ENCODE measurements around the gene TMEM256. TPM values are rescaled to one million over a fixed set of nuclear protein-coding genes. Genes with fewer than 3 reads are reported as not detected.

Gene TMEM256
- total RNA-seq, 1 experiment from 2014 or later: 151 TPM

DNA sequence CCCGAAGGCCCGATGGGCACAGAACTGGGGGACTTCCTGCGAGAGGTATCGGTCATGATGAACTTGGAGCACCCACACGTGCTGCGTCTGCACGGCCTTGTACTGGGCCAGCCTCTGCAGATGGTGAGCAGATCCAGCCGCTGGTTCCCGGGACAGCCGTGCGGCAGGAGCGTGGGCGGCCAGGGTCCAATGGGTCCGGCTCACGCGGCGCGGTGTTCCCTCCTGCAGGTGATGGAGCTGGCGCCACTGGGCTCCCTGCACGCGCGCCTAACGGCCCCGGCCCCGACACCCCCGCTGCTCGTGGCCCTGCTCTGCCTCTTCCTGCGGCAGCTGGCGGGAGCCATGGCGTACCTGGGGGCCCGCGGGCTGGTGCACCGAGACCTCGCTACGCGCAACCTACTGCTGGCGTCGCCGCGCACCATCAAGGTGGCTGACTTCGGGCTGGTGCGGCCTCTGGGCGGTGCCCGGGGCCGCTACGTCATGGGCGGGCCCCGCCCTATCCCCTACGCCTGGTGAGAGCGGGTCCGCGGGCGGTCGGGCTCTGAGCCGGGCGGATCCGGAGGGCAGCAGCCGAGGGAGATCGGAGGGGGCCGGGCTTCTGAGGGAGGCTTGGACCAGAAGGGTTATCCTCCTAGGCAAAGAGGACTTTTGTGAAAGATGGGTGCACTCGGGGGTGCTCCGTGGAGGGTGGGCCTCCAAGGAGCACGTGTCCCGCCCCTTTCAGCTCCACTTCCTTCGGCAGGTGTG lies 20.0 kb downstream of the TMEM256 start:
- H2AFZ ChIP-seq (ENCODE audit: low read length): no peak overlapping the region
- H4K8ac ChIP-seq (replicated peaks; ENCODE audit: insufficient read length, low read depth, low read length): no peak overlapping the region
- no peak overlapping the region for H2BK20ac ChIP-seq (ENCODE audit: low read depth, low read length, poor library complexity, severe bottlenecking)
- H3T11ph ChIP-seq (ENCODE audit: low read length): no peak overlapping the region
- no peak overlapping the region for H3K23ac ChIP-seq (ENCODE audit: insufficient read length, low read depth, low read length)
- Mint-ChIP-seq H3K27me3 (ENCODE audit: low read depth) (peaks cover 44% of the 10 kb centered on the region), H3K4me1 (peaks cover 21 to 25% of the 10 kb centered on the region in 2 experiments), H3K9me3 (peaks cover 5 to 7% of the 10 kb centered on the region in 2 experiments), H3K36me3 (ENCODE audit: insufficient read depth in 1 of 3, low read depth in 3 of 3) (peaks cover 7 to 32% (median 30%) of the 10 kb centered on the region in 3 experiments; a peak in 6 of 7 replicates), H3K27ac (no peak overlapping the region), H3K4me3 (peak overlapping the region; percentile 54 to 63; a peak in 4 of 5 replicates)
- H3K79me1 ChIP-seq (ENCODE audit: insufficient read depth, low read depth, low read length, poor library complexity, severe bottlenecking): no peaks in the 10 kb centered on the region
- no peaks in the 10 kb centered on the region for H4K20me1 ChIP-seq (ENCODE audit: control insufficient read depth, insufficient read depth, insufficient read length)
- H3K27ac ChIP-seq (ENCODE audit: insufficient read length, low read depth, low read length): no peak overlapping the region
- no peak overlapping the region for H2BK15ac ChIP-seq (ENCODE audit: low read depth, low read length)
- peak; percentile 93 for DNase-seq
- no peak overlapping the region for H4K5ac ChIP-seq (ENCODE audit: insufficient read length, low read depth, low read length)
- no CpG with 5 or more reads among the region's 65 CpGs for WGBS (ENCODE audit: extremely low coverage, insufficient read length, low lambda C conversion rate)
- no peak overlapping the region for H2BK12ac ChIP-seq (ENCODE audit: insufficient read length, low read depth, low read length)
- no peak overlapping the region for H3K4ac ChIP-seq (ENCODE audit: low read depth, low read length)
- no peak overlapping the region for H2AK5ac ChIP-seq (ENCODE audit: insufficient read length, low read length)
- 0 out of 2 replicates have a peak overlapping the region, but pooled peaks have one; percentile 22 for H3K14ac ChIP-seq (ENCODE audit: insufficient read depth, low read length)
- H2BK120ac ChIP-seq (ENCODE audit: low read depth, low read length, poor library complexity, severe bottlenecking): no peak overlapping the region
- no peak overlapping the region for H3K9ac ChIP-seq (ENCODE audit: extremely low read depth, insufficient read length, low read length)
- peaks cover 11% of the 10 kb centered on the region; the same call in 1 of the 2 replicates for H3K27me3 ChIP-seq (ENCODE audit: insufficient read depth, low read length)
- H3K18ac ChIP-seq (ENCODE audit: insufficient read length, low read depth, low read length): no peak overlapping the region
- no peak overlapping the region for H3K56ac ChIP-seq (ENCODE audit: insufficient read length, low read depth, low read length)
- H3K23me2 ChIP-seq (ENCODE audit: insufficient read length, low read depth, low read length, poor library complexity, severe bottlenecking): peaks cover 17% of the 10 kb centered on the region
- no peaks in the 10 kb centered on the region for H3K4me1 ChIP-seq (ENCODE audit: insufficient read depth, low read length)
- peak overlapping the region; percentile 57 for H3K4me2 ChIP-seq (ENCODE audit: insufficient read depth, insufficient read length, low read length)
- TF ChIP-seq, protein P1, sequence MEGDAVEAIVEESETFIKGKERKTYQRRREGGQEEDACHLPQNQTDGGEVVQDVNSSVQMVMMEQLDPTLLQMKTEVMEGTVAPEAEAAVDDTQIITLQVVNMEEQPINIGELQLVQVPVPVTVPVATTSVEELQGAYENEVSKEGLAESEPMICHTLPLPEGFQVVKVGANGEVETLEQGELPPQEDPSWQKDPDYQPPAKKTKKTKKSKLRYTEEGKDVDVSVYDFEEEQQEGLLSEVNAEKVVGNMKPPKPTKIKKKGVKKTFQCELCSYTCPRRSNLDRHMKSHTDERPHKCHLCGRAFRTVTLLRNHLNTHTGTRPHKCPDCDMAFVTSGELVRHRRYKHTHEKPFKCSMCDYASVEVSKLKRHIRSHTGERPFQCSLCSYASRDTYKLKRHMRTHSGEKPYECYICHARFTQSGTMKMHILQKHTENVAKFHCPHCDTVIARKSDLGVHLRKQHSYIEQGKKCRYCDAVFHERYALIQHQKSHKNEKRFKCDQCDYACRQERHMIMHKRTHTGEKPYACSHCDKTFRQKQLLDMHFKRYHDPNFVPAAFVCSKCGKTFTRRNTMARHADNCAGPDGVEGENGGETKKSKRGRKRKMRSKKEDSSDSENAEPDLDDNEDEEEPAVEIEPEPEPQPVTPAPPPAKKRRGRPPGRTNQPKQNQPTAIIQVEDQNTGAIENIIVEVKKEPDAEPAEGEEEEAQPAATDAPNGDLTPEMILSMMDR (conservative IDR thresholded peaks at IDR 0.05): no peak
- no peak overlapping the region for H2BK5ac ChIP-seq (ENCODE audit: insufficient read length, low read length)
- H3K79me2 ChIP-seq (ENCODE audit: insufficient read depth, low read length): no peaks in the 10 kb centered on the region
- no peaks in the 10 kb centered on the region for H3K9me3 ChIP-seq (ENCODE audit: control insufficient read depth, low read depth, low read length)
- no peak overlapping the region for H4K91ac ChIP-seq (ENCODE audit: insufficient read length, low read depth, low read length)

Measured in H9 (cell line).